Ovary (tissue), 9 donors: ENCODE data around the gene ERP27. TPM values are rescaled to one million over a fixed set of nuclear protein-coding genes. Genes with fewer than 3 reads are reported as not detected.

Experiments used
- DNase-seq, 5 donors: peaks; one replicate each; pipeline ENCODE4 v3.0.0-alpha.2; 2019 to 2020
- H3K27ac ChIP-seq, 2 donors: fragments of 200-600 bp; one replicate each; pipeline versions ENCODE4 v1.5.1 to v1.8.0; 2019 to 2022
- H3K27me3 ChIP-seq: fragments of 200-600 bp; one replicate; pipeline ENCODE4 v1.8.0; 2022
- H3K36me3 ChIP-seq: fragments of 200-600 bp; sonication (generic); one replicate; pipeline ENCODE4 v1.5.1; 2019
- H3K4me1 ChIP-seq: one replicate; pipeline ENCODE4 v1.8.1; 2013; ENCODE audit warnings: mild to moderate bottlenecking, moderate library complexity; ENCODE audit not compliant: insufficient read depth
- H3K4me3 ChIP-seq: fragments of 200-600 bp; sonication (generic); one replicate; pipeline ENCODE4 v1.5.1; 2017
- H3K9me3 ChIP-seq, 2 donors: fragments of 200-600 bp in 1 of 2; sonication (generic) in 1 of 2; one replicate each; pipeline versions ENCODE4 v1.5.1 to v1.8.1; 2013 to 2019; ENCODE audit warnings: mild to moderate bottlenecking in 1 of 2, moderate library complexity in 1 of 2
- CTCF ChIP-seq, 3 donors: fragments of 450-650 bp in 2 of 3; fragments of 200-600 bp in 1 of 3; IDR thresholded peaks; one replicate each; pipeline versions ENCODE4 v1.5.1 to v1.8.0; 2016 to 2022; ENCODE audit warnings: antibody characterized with exemption in 3 of 3, mild to moderate bottlenecking in 1 of 3
- EP300 ChIP-seq: sonication (generic); formaldehyde crosslinking; IDR thresholded peaks from one replicate; pipeline ENCODE4 v1.6.1; 2017; ENCODE audit warnings: antibody characterized with exemption
- POLR2A ChIP-seq: fragments of 450-650 bp; IDR thresholded peaks from one replicate; pipeline ENCODE4 v1.6.1; 2017; ENCODE audit warnings: antibody characterized with exemption, mild to moderate bottlenecking, moderate library complexity
- WGBS, 3 donors: extraction: QIAGEN DNeasy Blood & Tissue Kit in 1 of 3; methylation state at CpG; one replicate each; pipeline versions ENCODE4 v1.1.5 to v1.1.7; 2013 to 2017; 5-methylcytosine and 5-hydroxymethylcytosine counted together
- intact Hi-C, 4 donors: fragments of 100-400 bp; cut with DNase I; formaldehyde crosslinking; loops; one replicate each; pipeline versions ENCODE4 v1.11.0 to v1.15.1; 2022 to 2023
- polyA plus RNA-seq, 2 donors: library from polyadenylated mRNA; stranded (reverse); fragments of 200-250 nt in 1 of 2; fragments of 350-450 nt in 1 of 2; fragmentation: Illumina TruSeq in 1 of 2; extraction: RNeasy Lipid Tissue Mini Kit (QIAGEN cat#74804) in 1 of 2; gene quantifications; one replicate each; pipeline ENCODE4 v1.2.3, GENCODE V29; 2013 to 2014
- total RNA-seq, 7 donors: library from RNA; depleted of rRNA in 2 of 7; stranded (reverse); fragments of >200 nt in 2 of 7; fragmentation: NEBNext Ultra II Directional in 3 of 7; extraction: Animal tissue kit (Norgen Biotek cat#: 25700) in 3 of 7; gene quantifications; one replicate each; pipeline versions ENCODE4 v1.1.0 to v1.2.4, GENCODE V29; 2016 to 2023
- donor health status: DM: no; HTN: no; CAD: no; lungs with moderate emphysema.
- donor health status: DM: no; HTN: no; CAD: no.
- donor health status: Bipolar disorder and iron deficiency.
- donor health status: DM: yes; HTN: yes; CAD: no.
- donor health status: DM: no; HTN: no; CAD: no.
- donor health status: DM: yes; HTN: yes; CAD: no.

The ERP27 gene
- total and polyA plus RNA-seq, 9 donors: 0.35 to 83.8 (median 1.9) TPM; not detected in 1

GRCh38 chr12:14903386-14904098, 34.8 kb downstream of the ERP27 start:
- 87 to 94% (median 94%) methylated on average over 5 of the region's 5 CpGs for WGBS, 3 donors
- no peaks in the 10 kb centered on the region for H3K36me3 ChIP-seq
- intact Hi-C loops: loop anchor here in 1 of 4 donors (10.0 kb wide), 1 partner anchor 129 kb away; a partner anchor contains a TSS
- TF ChIP-seq EP300: no peak
- no peak for TF ChIP-seq POLR2A
- no peak for TF ChIP-seq CTCF (IDR thresholded peaks at IDR 0.05)
- H3K4me1 ChIP-seq: peaks cover 3% of the 10 kb centered on the region
- H3K27ac ChIP-seq: no peak overlapping the region
- H3K27me3 ChIP-seq: no peaks in the 10 kb centered on the region
- no peaks in the 10 kb centered on the region for H3K9me3 ChIP-seq
- H3K4me3 ChIP-seq: no peak overlapping the region
- no peak for DNase-seq

- WGBS, 3 donors: 33 to 43% (median 43%) methylated on average over 2 of the region's 2 CpGs
- no peak overlapping the region for H3K27ac ChIP-seq
- H3K4me3 ChIP-seq: no peak overlapping the region
- no peaks in the 10 kb centered on the region for H3K27me3 ChIP-seq
- H3K36me3 ChIP-seq: no peaks in the 10 kb centered on the region
- intact Hi-C loops: loop anchor here in 1 of 4 donors (10.0 kb wide), 1 partner anchor 128 kb away; a partner anchor contains a TSS
- no peaks in the 10 kb centered on the region for H3K9me3 ChIP-seq
- DNase-seq: no peak
- H3K4me1 ChIP-seq: peaks cover 3% of the 10 kb centered on the region
- TF ChIP-seq CTCF (IDR thresholded peaks at IDR 0.05) (no peak), POLR2A (no peak), EP300 (no peak)
Observed at GRCh38 chr12:14902465-14902864, 35.9 kb downstream of the ERP27 start.

- Histone ChIP-seq H3K27me3 (no peaks in the 10 kb centered on the region), H3K4me3 (no peak overlapping the region), H3K27ac (peak overlapping the region; percentile 1 to 24), H3K4me1 (peaks cover 4% of the 10 kb centered on the region), H3K9me3 (no peaks in the 10 kb centered on the region), H3K36me3 (no peaks in the 10 kb centered on the region)
- no peak for TF ChIP-seq POLR2A
- no peak for TF ChIP-seq EP300
- TF ChIP-seq CTCF (IDR thresholded peaks at IDR 0.05): no peak
- intact Hi-C loops: loop anchor here in 1 of 4 donors (10.0 kb wide), 1 partner anchor 126 kb away; a partner anchor contains a TSS
- no peak for DNase-seq
- WGBS, 3 donors: 81 to 95% (median 84%) methylated on average over 1 of the region's 1 CpG
Observed at GRCh38 chr12:14901228-14901562, 37.1 kb downstream of the ERP27 start.

- Histone ChIP-seq H3K27ac (peak overlapping the region in 1 of 2 donors; percentile 1), H3K36me3 (no peaks in the 10 kb centered on the region), H3K9me3 (no peaks in the 10 kb centered on the region), H3K4me1 (peaks cover 4% of the 10 kb centered on the region), H3K27me3 (no peaks in the 10 kb centered on the region), H3K4me3 (no peak overlapping the region)
- no peak for DNase-seq
- TF ChIP-seq CTCF (IDR thresholded peaks at IDR 0.05): no peak
- TF ChIP-seq POLR2A: no peak
- no peak for TF ChIP-seq EP300
- WGBS, 3 donors: 93 to 96% (median 96%) methylated on average over 5 of the region's 5 CpGs
- intact Hi-C loops: loop anchor here in 1 of 4 donors (10.0 kb wide), 1 partner anchor 126 kb away; a partner anchor contains a TSS
Observed at GRCh38 chr12:14900521-14901227, 37.7 kb downstream of the ERP27 start.
